ENCODE results near the gene PINK1.

DNA sequence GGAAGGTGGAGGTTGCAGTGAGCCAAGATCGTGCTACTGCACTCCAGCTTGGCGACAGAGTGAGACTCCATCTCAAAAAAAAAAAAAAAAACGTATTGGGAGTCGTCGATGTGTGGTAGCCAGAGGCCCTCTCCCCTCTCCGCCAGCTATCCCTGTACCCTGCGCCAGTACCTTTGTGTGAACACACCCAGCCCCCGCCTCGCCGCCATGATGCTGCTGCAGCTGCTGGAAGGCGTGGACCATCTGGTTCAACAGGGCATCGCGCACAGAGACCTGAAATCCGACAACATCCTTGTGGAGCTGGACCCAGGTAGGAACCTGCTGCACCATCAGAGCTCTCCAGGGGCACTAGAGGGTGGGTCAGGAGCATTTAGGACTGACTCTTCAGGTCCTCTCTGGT is 12.2 kb downstream of the PINK1 start:
- TF ChIP-seq ZNF674 (CRISPR knock-in tag; IDR thresholded peaks at IDR 0.05; ENCODE audit: low read depth) (no peak), KAT7 (CRISPR knock-in tag; IDR thresholded peaks at IDR 0.05; ENCODE audit: borderline replicate concordance) (no peak), IRX3 (CRISPR knock-in tag; IDR thresholded peaks at IDR 0.05; ENCODE audit: borderline replicate concordance, low read depth) (no peak), ZBTB8A (CRISPR knock-in tag; IDR thresholded peaks at IDR 0.05; ENCODE audit: borderline replicate concordance, low read depth) (no peak), CTCF (CRISPR knock-in tag; IDR thresholded peaks at IDR 0.05) (no peak), TAF15 (IDR thresholded peaks at IDR 0.05; ENCODE audit: low read depth, low read length, poor library complexity, severe bottlenecking) (no peak), ZNF709 (CRISPR knock-in tag; IDR thresholded peaks at IDR 0.05) (no peak), ZBTB26 (CRISPR knock-in tag; IDR thresholded peaks at IDR 0.05; ENCODE audit: borderline replicate concordance) (no peak), ZFP36 (IDR thresholded peaks at IDR 0.05; ENCODE audit: borderline replicate concordance, low read depth, low read length, partially characterized antibody) (no peak), STAT5B (CRISPR knock-in tag; IDR thresholded peaks at IDR 0.05) (no peak)
- TF ChIP-seq, protein P1, sequence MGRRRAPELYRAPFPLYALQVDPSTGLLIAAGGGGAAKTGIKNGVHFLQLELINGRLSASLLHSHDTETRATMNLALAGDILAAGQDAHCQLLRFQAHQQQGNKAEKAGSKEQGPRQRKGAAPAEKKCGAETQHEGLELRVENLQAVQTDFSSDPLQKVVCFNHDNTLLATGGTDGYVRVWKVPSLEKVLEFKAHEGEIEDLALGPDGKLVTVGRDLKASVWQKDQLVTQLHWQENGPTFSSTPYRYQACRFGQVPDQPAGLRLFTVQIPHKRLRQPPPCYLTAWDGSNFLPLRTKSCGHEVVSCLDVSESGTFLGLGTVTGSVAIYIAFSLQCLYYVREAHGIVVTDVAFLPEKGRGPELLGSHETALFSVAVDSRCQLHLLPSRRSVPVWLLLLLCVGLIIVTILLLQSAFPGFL (CRISPR knock-in tag; IDR thresholded peaks at IDR 0.05) = no peak

Data from HepG2 (cell line).